AG10803 (cell line): ENCODE data around the gene RIMS4.

Source experiments
- DNase-seq: peaks from one replicate; pipeline ENCODE4 v3.0.0; 2010; ENCODE audit warnings: low read depth
- H3K4me3 ChIP-seq: 2 replicates; pipeline ENCODE4 v1.5.1; 2011; ENCODE audit warnings: mild to moderate bottlenecking, low read length, control low read depth
- TF ChIP-seq, protein P1 (sequence below): conservative IDR thresholded peaks from 2 replicates; pipeline ENCODE4 v1.5.1; 2011; ENCODE audit warnings: mild to moderate bottlenecking, low read length, control low read depth, inconsistent platforms

Gene RIMS4

GRCh38 chr20:44743916-44744655 is 66.3 kb downstream of the RIMS4 start:
- TF ChIP-seq, protein P1, sequence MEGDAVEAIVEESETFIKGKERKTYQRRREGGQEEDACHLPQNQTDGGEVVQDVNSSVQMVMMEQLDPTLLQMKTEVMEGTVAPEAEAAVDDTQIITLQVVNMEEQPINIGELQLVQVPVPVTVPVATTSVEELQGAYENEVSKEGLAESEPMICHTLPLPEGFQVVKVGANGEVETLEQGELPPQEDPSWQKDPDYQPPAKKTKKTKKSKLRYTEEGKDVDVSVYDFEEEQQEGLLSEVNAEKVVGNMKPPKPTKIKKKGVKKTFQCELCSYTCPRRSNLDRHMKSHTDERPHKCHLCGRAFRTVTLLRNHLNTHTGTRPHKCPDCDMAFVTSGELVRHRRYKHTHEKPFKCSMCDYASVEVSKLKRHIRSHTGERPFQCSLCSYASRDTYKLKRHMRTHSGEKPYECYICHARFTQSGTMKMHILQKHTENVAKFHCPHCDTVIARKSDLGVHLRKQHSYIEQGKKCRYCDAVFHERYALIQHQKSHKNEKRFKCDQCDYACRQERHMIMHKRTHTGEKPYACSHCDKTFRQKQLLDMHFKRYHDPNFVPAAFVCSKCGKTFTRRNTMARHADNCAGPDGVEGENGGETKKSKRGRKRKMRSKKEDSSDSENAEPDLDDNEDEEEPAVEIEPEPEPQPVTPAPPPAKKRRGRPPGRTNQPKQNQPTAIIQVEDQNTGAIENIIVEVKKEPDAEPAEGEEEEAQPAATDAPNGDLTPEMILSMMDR: no peak
- DNase-seq: no peak

GRCh38 chr20:44743080-44743701 is 67.2 kb downstream of the RIMS4 start:
- TF ChIP-seq, protein P1: no peak
- H3K4me3 ChIP-seq: no peak overlapping the region
- DNase-seq: no peak

More at GRCh38 chr20:44743916-44744655, 66.3 kb downstream of the RIMS4 start:
- no peak overlapping the region for H3K4me3 ChIP-seq

DNA sequence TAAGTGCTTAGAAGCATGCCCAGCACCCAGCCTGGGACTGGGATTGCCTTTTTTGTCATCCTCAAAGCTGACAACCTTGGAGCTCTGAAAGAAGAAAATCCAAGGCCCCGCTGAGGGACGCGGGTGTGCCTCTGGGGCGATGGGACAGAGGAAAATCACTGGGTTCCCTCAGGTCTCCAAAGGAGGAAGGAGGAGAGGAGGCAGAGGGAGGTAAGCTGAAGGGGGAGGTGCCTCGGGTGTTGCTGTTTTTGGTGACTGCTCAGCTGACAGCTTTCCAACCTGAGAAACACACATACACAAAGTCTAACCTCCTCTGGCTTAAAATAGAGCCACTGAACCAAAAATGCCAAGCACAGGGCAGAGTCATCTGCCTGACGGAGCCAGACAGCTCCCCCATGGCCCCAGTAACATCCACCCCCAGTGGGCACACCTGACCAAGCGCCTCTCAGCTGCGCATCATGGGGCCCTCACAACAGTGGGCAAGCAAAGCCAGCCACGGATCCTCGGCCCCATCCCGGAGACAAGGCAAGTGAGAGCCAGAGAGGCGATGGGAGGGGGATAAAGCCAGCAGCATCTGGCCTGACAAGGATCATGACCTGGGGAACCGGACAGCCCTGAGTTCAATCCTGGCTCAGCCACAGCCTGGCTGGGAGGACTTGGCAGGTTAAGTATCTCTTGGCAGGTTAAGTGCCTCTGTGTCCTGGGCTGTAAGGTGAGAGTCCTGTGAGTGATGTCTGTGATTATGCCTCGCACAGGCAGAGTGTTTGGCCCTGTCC is 67.9 kb downstream of the RIMS4 start:
- TF ChIP-seq, protein P1: no peak
- no peak overlapping the region for H3K4me3 ChIP-seq
- DNase-seq: no peak

DNA sequence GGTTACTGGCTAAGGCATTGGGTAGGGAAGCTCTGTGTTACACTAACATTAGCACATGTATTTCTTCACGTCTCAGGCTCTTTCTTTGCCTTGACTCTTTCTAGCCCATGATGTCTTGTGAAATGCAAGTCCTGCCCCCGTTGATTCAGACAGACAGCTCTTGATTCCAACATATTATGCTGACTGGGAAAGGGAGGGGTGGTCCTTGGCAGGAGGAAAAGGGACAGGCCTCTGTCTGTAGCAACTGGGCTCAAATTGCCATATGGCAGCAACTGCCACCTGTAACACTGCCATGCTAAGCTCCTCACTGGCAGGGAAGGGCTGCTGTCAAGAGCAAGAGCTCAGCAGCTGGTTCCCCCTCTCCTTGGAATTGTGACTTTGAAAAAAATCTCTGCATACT is 70.4 kb downstream of the RIMS4 start:
- no peak overlapping the region for H3K4me3 ChIP-seq
- DNase-seq: no peak
- TF ChIP-seq, protein P1: no peak

- TF ChIP-seq, protein P1: no peak
- peak; percentile 59 for DNase-seq
- no peak overlapping the region for H3K4me3 ChIP-seq
These were observed 71.4 kb downstream of the RIMS4 start for GRCh38 chr20:44738813-44739477.

DNA sequence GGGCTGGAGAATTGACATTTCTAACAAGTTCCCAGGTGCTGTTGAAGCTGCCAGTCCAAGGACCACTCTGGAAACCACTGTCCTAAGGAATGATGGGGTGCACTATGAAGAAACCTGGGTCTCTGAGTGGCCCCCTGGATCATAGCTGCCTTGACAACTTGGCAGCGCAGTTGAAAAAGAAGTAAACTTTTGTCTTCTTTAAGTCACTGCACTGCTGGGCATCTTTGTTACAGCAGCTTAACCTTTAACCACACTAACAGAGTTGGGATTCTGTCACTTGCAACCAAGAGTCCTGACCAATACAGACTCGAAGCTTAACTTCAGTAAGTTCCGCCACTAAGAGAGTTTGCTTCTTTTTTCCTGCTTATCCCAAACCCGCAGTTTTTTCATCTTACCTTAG is 73.2 kb downstream of the RIMS4 start:
- no peak overlapping the region for H3K4me3 ChIP-seq
- no peak for DNase-seq
- TF ChIP-seq, protein P1: no peak
